CD4-positive, alpha-beta T cell treated with Interleukin-15 for 1 hour (primary cell): ENCODE measurements around the gene ETV7.
"Not testable (repeated sequence)": the region's sequence is repeated elsewhere in the genome, so short reads cannot be mapped to it uniquely, and the experiment has no call there.

Source experiments
- DNase-seq: peaks from one replicate; pipeline ENCODE4 v3.0.0-alpha.2; 2020

The ETV7 gene

DNA sequence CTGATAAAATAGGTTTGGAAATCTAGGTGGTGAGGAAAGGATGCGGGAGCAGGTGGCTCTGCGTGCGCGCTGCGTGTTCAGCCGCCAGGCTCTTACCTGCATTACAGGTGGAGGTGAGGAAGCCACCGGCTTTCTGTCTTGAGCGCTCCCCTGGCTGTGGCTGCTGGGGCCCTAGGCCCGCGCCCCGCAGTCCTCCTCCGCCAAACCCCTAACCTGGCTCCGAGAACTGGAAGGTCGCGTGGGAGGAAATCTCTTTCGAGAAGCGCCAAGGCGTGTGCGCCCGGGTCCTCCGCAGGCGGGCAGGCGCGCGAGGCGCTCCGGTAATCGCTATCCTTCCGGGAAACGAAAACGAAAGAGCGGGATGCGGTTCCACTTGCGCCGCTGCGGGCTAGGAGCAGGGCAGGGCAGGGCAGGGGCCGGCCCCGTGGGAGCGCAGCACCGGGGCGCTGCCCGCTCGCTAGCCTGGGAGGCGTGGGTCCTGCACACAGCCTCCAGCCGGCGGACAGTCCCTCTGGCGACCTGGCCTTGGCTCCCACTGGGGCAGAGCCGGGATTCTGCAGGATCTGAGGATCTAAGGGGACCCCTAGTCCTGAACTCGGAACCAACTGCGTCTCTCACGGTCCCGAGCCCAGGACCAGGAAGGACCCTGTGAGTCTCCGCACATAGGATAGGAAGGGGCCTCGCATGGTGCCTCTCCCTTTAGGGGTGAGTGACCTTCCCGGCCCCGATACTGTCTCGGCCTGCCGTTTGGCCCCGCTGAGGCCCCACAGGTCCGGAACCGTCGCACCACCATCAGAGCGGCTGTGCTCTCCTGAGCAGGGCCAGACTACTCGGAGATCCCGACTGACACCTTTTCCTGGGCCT is at the start of gene ETV7:
ETV7 (minus strand) TSS at position 230 of the 864 bp plus-strand sequence; CDS start at position 102, 128 bp downstream.
- peak; percentile 36 for DNase-seq

DNA sequence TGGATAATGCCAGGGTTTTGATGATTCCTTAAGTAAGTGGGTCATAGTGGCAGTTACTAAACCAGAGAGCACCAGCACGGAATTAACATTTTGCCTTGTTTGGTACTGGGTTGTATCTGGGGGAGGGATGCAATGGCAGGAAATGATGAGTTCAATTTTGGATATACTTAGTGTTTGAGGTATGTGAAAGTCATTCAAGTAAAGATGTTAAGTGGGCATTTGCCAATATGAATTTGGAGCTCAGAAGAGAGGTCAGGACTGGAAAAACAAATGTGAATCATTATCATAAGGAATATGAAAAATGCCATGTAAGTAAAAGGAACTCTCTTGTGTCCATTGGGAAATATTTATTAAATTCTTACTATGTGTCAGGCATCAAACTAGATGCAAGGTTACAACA is 49.0 kb upstream of the ETV7 start:
- DNase-seq, result no peak

DNA sequence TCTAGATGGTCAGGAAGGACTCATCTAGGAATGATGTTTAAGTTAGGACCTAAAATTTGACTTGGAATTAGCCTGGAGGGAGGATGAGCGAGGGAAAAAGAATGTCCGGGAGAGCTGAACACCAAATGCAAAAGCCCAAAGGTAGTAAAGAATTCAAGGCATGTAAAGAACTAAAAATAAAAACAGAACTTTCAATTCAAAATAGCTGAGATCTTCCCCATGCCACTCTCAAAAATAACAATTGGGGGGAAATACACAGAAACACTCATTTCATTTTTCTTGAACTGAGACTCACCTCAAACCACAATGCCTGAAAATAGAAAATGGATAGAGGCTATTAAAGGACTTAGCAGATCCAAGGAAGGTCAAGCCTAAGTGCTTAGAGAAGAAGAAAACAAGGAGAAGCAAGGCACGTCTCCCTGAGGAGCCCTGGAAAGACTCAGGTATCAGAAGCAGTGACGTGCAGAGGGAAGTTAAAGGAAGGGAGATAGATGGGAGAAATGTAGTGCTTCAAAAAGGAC is 44.7 kb upstream of the ETV7 start:
- no peak for DNase-seq

DNA sequence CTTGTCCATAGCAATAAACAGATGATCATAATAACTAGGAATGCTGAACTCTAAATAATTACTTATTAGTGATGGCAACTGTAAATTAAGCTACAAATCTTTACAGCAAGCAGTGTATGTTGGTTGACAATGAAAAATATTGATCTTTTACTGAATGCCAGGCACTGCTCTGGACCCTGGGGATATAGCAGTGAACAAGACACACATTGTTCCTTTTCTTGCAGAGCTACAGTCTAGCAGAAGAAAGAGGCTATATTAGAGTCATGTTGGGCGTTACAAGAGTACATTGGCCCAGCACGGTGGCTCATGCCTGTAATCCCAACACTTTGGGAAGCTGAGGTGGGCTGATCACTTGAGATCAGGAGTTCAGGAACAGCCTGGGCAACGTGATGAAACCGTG is 43.7 kb upstream of the ETV7 start:
- DNase-seq, result no peak

DNA sequence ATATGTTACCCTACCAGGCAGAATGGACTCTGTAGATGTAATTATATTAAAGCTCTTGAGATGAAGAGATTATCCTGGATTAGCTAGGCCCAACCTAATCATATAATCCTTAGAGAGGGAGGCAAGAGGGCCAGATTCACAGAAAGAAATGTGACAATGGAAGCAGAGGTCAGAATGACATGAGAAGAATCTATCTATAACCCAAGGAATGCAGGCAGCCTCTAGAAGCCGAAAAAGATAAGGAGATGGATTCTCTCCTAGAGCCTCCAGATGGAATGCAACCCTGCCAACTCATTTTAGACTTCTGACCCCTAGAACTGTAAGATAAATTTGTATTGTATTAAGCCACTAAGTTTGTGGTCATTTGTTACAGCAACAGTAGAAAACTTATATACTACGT is 42.9 kb upstream of the ETV7 start:
- no peak for DNase-seq

DNA sequence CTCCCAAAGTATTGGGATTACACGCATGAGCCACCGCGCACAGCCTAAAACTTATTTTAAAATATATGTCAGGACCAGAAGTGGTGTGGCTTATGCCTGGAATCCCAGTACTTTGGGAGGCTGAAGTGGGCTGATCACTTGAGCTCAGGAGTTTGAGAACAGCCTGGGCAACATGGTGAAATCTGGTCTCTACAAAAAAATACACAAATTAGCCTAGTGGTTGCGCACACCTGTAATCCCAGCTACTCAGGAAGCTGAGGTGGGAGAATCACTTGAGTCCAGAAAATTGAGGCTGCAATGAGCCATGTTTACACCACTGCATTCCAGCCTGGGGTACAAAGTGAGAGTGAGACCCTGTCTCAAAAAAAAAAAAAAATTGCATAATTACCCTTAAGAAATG is 41.4 kb upstream of the ETV7 start:
- no peak for DNase-seq

DNA sequence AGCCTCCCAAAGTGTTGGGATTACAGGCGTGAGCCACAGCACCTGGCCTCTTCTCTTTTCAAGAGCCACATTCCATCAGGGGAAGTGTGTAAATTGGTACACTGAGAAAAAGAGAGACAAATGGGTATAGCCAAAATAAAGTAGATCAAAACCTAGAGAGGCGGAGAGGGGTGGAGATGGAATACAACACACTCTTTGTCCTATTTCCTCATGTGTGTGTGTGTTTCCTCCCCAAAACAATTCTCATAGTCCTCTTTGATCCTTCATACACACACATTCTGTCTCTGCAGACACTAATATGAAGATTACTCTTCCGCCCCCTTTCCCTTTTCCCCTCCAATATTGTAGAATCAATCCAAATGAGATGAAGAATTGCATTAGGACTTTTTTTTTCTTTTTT is 39.2 kb upstream of the ETV7 start:
- no peak for DNase-seq

DNA sequence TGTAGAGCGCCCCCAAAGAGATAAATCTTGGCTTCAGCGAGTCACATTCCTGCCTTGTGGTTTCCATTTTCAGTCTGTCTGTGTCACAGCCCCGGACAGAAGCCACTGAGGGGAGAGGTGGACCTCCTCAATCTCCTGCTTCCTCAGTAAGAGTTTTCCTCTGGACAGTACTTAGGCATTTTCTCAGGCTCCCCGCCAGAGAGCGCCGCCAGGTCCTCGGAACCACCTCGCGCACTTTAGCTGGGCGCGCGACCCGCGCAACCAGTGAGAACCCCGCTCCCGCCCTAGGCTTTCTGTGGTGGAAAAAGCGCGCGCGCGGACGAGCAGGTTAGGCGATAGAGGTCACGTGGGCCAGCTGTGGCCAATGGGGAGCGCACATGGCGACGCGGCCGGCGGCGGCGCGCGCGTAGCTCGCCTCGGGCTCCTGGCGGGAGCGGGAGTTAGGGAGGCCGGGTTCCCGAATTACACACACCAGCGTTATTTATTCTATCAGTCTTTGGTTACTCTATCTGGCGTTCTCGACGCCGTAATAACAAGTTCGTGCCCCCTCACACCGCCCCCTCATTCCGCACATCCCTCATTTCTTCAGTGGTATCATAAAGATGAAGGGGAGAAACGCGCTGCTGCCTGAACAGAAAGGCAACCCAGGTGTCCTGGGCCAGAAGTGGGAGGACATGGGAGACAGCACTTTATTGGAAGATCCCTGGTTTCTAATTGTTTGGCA is 35.8 kb upstream of the ETV7 start:
- peak; percentile 97 for DNase-seq

DNA sequence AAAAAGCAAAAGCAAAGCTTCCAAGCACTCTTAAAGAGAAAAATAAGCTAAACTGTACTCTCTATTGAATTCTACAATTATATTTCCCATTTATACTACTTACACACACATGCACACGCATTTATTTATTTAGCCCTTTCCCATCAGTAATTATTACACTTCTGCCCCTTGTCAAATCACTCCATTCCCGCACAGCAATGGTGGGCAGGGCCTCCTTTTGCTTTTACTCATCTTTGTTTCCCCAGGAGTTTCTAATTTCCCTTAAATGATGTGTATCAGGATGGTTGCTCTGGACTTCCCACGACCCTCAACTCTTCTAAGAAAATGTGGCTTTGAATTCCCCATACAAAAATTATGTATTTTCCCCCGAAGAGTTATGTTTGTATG is 35.2 kb upstream of the ETV7 start:
- no peak for DNase-seq

DNA sequence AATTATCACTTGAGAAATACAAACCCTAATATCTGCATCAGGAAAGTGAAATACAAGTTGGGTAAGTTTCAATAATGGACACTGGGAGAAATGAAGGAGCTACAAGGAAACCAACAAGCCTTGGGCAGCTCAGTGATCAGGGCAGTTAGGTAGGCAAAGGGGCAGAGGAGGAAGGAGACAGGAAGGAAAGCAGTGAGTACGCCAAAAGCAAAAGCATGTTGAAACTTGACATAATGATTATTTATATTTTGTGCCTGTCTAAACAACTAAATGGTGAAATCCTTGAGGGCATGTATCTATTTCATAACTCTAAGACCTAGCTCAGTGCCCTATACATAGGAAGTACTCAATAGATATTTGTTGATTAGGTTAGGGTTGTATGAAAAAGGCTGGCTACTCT is 31.8 kb upstream of the ETV7 start:
- DNase-seq, result no peak

DNA sequence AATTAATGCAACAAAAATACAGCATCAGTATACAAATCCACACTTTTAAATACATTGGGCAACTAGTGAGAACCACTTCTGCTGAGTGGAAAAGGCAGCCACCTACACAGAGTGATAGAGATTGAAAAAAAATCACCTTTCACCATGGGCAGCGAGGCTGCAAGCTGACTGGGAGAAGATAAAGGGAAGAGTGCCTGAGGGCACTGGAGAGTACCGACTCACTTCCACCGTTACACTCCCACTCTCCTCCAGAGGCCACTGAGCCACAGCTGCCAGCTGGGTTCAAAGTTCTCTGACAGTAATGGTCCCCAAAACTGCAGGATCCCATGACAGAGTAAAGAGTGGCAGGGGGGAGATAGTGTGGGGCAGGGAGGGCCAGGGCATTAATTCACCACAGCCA is 31.1 kb upstream of the ETV7 start:
- no peak for DNase-seq

DNA sequence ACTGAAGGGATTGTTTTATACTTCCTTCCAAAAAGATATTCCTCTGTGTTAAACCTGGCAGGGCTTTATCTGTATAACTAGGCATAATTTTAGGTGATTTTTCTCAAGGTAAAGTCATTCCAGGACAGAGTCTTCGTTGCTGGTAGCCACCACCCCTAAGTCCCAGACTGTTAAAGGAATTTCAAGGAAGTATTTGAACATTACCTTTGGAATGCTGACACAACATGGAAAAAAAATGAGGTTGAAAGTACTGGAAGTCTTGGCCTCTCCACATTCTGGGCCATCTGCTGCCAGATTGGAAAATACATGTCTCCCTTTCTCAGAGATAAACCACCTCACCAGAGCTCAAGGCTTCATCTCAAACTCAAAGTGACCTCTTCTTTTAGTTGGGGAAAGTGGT is 27.0 kb upstream of the ETV7 start:
- no peak for DNase-seq

DNA sequence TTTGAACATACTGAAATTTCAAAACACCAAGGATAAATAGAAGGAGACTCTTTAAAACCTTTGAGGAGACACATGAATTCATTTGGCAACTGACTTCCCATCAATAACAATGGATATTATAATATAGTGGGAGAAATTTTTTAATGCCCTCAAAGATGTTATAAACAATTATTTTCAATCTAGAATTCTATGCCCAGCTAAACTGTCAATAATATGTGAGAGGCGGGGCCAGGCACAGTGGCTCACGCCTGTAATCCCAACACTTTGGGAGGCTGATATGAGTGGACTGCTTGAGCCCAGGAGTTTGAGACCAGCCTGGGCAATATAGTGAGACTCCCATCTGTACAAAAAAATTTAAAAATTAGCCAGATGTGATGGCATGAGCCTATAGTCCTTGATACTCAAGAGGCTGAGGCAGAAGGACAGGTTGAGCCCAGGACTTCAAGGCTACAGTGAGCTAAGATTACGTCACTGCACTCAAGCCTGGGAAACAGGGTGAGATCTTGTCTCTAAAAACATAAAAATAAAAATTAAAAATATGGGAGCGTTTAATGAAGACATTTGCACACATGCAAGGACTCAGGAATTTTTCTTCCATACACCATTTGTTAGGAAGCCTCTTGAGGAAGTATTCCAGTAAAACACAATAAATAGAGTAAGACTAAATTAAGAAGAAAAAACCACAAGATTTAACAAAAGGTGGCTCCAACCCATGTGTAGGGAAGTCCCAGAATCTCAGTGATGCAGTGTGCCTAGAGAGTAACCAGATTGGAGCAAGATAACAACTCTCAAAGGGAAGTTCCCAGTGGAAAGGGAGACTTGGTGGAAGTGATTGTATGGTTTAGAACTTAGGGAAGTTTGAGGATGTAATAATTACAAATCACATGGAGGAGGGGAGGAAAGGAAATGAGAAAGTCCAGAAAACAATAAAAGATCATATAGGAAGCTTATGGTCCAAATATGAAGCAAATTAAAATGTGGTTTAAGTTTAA is 26.3 kb upstream of the ETV7 start:
- no peak for DNase-seq

DNA sequence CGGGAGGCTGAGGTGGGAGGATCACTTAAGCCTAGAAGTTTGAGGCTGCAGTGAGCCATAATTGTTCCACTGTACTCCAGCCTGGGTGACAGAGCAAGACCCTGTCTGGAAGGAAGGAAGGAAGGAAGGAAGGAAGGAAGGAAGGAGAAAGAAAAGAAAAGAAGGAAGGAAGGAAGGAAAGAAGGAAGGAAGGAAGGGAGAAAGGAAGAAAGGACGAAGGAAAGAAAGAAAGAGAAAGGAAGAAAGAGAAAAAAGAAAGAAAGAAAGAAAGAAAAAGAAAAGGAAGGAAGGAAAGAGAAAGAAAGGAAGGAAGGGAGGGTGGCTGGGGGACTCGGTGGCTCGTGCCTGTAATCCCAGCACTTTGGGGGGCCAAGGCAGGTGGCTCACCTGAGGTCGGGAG is 22.2 kb upstream of the ETV7 start:
- DNase-seq, result not testable (repeated sequence)

DNA sequence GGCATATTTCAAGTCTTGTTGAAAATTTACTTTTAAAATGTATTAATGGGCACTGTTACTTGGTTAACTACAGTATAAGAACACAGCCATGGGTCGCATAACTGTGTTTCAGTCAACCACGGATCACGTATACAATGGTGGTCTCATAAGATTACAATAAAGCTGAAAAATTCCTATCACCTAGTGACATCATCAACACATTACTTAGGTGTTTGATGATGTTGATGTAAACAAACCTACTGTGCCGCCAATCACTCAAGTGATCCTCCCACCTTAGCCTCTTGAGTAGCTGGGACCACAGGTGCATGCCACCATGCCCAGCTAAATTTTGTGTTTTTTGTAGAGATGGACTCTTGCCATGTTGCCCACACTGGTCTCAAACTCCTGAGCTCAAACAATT is 16.7 kb upstream of the ETV7 start:
- DNase-seq, result no peak

DNA sequence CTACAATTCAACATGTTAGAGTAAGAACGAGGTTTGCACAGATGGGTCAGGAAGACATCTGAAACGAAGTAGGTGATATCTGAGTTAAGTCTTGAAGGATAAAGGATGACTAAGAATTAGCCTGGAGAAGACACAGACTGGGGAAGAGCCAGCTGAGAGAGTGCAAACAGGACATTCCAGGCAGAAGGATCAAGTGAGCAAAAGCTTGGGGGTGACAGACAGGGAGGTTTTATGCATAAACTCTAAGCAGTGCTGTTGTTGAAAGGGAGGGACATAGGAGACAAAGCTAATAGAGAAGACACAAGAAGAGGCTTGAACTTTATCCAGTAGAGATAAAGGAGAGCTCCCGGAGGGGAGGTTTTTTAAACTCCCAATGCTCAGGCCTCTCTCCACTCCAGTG is 15.0 kb upstream of the ETV7 start:
- DNase-seq, result no peak

DNA sequence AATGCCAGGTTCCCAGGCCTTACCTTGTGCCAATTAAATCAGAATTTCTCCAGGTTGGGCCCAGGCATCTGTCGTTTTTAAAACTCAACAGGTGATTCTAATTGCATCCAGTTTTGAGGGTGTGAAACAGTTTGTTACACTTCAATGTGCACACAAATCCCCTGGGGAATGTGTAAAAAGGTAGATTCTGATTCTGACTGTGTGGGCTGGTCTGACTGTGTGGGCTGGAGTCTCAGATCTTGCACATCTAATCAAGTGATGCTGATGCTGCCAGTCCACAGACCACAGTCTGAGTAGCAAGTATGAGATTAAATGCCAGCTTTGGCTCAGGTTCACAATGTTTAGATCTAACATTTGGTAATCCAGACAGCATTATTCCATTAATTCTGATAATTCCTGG is 12.5 kb upstream of the ETV7 start:
- no peak for DNase-seq

DNA sequence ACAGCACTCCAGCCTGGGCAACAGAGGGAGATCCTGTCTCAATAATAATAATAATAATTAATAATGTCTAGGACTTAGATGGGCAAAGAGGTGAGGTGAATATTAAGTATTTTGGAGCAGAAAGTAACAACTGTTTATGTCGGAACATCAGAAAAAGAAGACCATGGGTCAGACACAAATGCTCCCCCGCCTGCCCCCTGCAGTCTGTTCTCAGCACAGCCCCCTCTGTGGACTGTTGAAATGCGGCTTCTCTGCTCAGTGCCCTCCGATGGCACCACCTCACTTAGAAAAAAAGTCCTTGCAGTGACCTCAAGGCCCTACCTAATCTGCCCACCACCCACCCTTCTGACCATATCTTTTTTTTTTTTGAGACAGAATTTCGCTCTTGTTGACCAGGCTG is 5.2 kb upstream of the ETV7 start:
- DNase-seq, result no peak

DNA sequence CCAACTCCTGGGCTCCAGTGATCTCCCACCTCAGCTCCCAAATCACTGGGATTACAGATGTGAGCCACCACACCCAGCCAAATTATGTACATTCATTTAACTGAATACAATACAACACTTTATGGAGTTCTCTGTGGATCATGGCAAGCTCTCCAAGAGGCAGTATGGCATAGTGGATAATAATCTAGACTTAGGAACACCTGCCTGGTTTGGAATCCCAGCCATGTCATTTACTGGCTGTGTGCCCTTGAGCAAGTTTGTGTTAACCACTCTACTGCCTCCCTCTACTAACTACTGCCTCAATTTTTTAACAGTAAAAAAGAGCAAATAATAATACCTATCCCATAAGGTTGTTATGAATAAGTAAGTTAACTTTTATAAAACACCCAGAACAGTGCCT is 1.9 kb upstream of the ETV7 start:
- no peak for DNase-seq

DNA sequence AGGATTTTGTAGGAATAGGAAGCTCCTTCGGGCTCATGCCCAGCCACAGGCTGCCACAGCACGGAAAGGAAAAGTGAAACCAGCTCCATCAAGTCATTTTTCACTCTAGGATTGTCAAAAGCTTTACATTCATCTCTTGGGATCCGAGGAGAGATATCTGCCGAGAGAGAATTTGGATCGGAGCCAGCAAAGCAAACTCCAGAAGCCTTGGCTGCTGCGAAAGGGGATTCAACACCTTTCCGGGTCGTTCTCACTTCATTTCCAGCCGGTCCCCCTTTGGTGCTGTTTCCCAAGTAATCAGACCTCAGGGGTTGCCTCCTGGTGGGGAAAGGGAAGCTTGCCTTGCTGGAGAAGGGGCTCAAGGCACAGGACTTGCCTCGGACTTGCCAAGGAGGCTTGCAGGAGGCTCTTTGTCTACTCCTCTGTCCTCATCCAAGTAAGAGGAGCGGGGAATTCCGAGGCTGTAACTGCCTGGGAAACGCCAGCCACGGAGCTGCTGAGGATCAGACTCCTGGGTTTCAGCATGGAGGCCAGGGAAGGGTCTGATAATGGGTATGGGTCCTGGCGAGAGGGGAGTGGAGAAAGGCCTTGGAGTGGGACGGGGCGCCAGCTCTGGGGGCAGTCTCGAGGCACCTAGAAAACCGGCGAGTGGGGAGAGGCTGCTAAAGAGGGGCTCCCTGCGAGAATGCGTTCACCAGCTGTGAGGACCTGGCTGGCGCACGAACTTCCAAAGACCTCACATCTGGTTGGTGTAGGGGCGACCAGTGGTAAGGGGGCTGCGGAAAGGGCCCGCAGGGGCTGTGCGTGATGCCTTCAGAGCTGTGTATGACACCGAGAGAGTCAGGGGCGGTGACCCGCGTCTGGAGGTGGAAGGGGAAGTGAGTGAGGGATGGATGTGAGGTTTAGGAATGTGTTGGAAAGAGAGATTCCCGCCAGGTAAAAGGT is 702 bp downstream of the ETV7 start:
- no peak for DNase-seq

DNA sequence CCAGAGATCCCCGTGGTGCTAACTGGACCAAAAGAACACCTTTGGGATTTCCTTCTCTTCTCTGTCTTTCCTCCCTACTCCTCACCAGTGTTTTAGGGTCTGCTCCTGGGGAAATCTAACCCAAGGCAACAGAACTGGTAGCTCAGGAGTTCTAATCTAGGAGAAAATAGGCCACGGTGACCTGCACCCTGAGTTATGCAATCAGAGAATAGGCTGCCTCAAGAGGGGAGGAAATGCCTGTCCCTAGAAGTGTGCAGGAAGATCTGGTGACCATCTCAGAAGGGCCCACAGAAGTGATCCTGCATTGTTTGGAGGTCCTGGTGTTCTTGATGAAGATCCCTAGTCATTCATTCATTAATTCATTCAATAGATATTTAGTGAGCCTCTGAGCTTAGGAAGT is 3.4 kb downstream of the ETV7 start:
- DNase-seq, result no peak

DNA sequence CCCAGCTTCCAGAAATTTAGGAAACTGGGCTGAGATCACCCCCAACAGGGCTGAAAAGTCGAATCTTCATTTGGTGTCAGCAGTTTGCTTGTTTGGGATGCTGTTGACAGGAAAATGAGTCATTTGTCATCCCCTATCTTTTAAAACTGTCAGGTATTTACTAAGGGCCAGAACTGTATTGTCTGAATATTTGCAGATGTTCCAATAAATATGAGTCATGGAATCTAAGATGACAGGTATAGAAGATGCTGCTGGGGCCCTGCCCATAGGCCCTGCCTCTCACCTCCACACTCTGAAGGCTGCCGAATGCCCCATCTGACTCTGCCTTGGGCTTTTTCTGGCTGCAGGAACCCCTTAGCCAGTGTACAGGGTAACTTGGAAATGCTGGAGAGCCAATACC is 3.9 kb downstream of the ETV7 start:
- DNase-seq, result no peak
